Renal cortical epithelial cell (primary cell): Measurements from ENCODE around the gene TPK1. TPM values are rescaled to one million over a fixed set of nuclear protein-coding genes. Genes with fewer than 3 reads are reported as not detected.
A peak's percentile ranks its signal among the peaks of the same experiment; 100 is the strongest.
"Not testable (repeated sequence)": the region's sequence is repeated elsewhere in the genome, so short reads cannot be mapped to it uniquely, and the experiment has no call there.

Source experiments
- DNase-seq: peaks from one replicate; pipeline ENCODE4 v3.0.0-alpha.2; 2011; ENCODE audit warnings: low read depth
- total RNA-seq: library from RNA; depleted of rRNA; stranded (reverse); fragments of >200 nt; gene quantifications from 2 replicates; pipeline ENCODE4 v1.2.3, GENCODE V29; 2014

Gene TPK1
- total RNA-seq, 1 donor from 2014 or later = 11.0 TPM

- no peak for DNase-seq
These were observed 206.3 kb downstream of the TPK1 start for GRCh38 chr7:144629598-144629997.

GRCh38 chr7:144629011-144629410, 206.8 kb downstream of the TPK1 start:
- no peak for DNase-seq

GRCh38 chr7:144628176-144628575, 207.7 kb downstream of the TPK1 start:
- no peak for DNase-seq

GRCh38 chr7:144622745-144623144, 213.1 kb downstream of the TPK1 start:
- DNase-seq = peak; percentile 16

GRCh38 chr7:144606261-144606660, 229.6 kb downstream of the TPK1 start:
- DNase-seq = no peak

GRCh38 chr7:144596953-144597352, 238.9 kb downstream of the TPK1 start:
- no peak for DNase-seq

GRCh38 chr7:144594580-144594979, 241.3 kb downstream of the TPK1 start:
- no peak for DNase-seq

- no peak for DNase-seq
These were observed 247.2 kb downstream of the TPK1 start for GRCh38 chr7:144588559-144589051.

GRCh38 chr7:144587701-144588100, 248.2 kb downstream of the TPK1 start:
- DNase-seq = no peak

GRCh38 chr7:144584726-144585125, 251.1 kb downstream of the TPK1 start:
- no peak for DNase-seq

- no peak for DNase-seq
These were observed 256.2 kb downstream of the TPK1 start for GRCh38 chr7:144579687-144580086.

- DNase-seq = no peak
These were observed 260.4 kb downstream of the TPK1 start for GRCh38 chr7:144575456-144575855.

- not testable (repeated sequence) for DNase-seq
These were observed 261.1 kb downstream of the TPK1 start for GRCh38 chr7:144574753-144575152.

GRCh38 chr7:144568233-144568632, 267.6 kb downstream of the TPK1 start:
- no peak for DNase-seq

GRCh38 chr7:144565586-144565985, 270.3 kb downstream of the TPK1 start:
- no peak for DNase-seq

GRCh38 chr7:144549861-144550260, 286.0 kb downstream of the TPK1 start:
- DNase-seq = no peak

GRCh38 chr7:144548556-144548955, 287.3 kb downstream of the TPK1 start:
- DNase-seq = no peak

- no peak for DNase-seq
These were observed 288.0 kb downstream of the TPK1 start for GRCh38 chr7:144547888-144548287.

GRCh38 chr7:144546782-144547181, 289.1 kb downstream of the TPK1 start:
- DNase-seq = no peak

- DNase-seq = no peak
These were observed 290.5 kb downstream of the TPK1 start for GRCh38 chr7:144545330-144545729.

- DNase-seq = no peak
These were observed 301.0 kb downstream of the TPK1 start for GRCh38 chr7:144534655-144535395.

GRCh38 chr7:144534196-144534595, 301.7 kb downstream of the TPK1 start:
- DNase-seq = no peak

- no peak for DNase-seq
These were observed 304.7 kb downstream of the TPK1 start for GRCh38 chr7:144531181-144531580.
